A549 (cell line): ENCODE results near the gene TFDP2. TPM values are rescaled to one million over a fixed set of nuclear protein-coding genes. Genes with fewer than 3 reads are reported as not detected.

Source experiments
- ATAC-seq, 2 experiments: fragments of 200-7000 bp in 1 of 2; fragments of >200 bp in 1 of 2; cut with Nextera tagmentation in 1 of 2; cut with Tn5 transposase in 1 of 2; 3 replicates each; pipeline versions ENCODE4 v1.8.0 to v1.9.1; 2018 to 2020; ENCODE audit warnings: mild to moderate bottlenecking in 1 of 2, moderate library complexity in 1 of 2
- CTCF ChIA-PET: fragments of 300-600 bp; sonication (Branson Sonifier 250); formaldehyde crosslinking; extraction: SDS; loops from one replicate; lab custom pipeline; 2021; ENCODE audit warnings: antibody characterized with exemption, inconsistent platforms; lab: Yijun Ruan, JAX
- POLR2A ChIA-PET: fragments of 350-600 bp; formaldehyde crosslinking; extraction: SDS; loops from one replicate; lab custom pipeline; 2021; ENCODE audit warnings: antibody characterized with exemption, inconsistent platforms; lab: Yijun Ruan, JAX
- DNase-seq, 2 experiments: peaks; one replicate each; pipeline versions ENCODE4 v3.0.0 to v3.0.0-alpha.2; 2011 to 2016; ENCODE audit warnings: low read depth in 1 of 2, low spot score in 1 of 2
- FAIRE-seq: peaks from 2 replicates; lab custom pipeline; 2011; peaks lifted over from hg19 to GRCh38; lab: Jason Lieb, UNC
- H3K27ac ChIP-seq, 2 experiments: fragments of >200 bp; sonication (Bioruptor Twin); formaldehyde crosslinking; 3 replicates each; pipeline ENCODE4 v1.5.1; 2016 to 2017
- H3K4me1 ChIP-seq: fragments of >200 bp; sonication (Bioruptor Twin); formaldehyde crosslinking; 3 replicates; pipeline ENCODE4 v1.6.1; 2016
- H3K4me2 ChIP-seq: fragments of >200 bp; sonication (Bioruptor Twin); formaldehyde crosslinking; 3 replicates; pipeline ENCODE4 v1.6.1; 2016
- H3K4me3 ChIP-seq: fragments of >200 bp; sonication (Bioruptor Twin); formaldehyde crosslinking; 3 replicates; pipeline ENCODE4 v1.5.1; 2016
- H3K9me3 ChIP-seq: fragments of >200 bp; sonication (Bioruptor Twin); formaldehyde crosslinking; 3 replicates; pipeline ENCODE4 v1.6.1; 2016
- BHLHE40 ChIP-seq: IDR thresholded peaks from 2 replicates; pipeline ENCODE4 v1.6.1; 2012; ENCODE audit warnings: low read depth, low read length, inconsistent platforms
- CTCF ChIP-seq: fragments of >200 bp; sonication (Bioruptor Twin); formaldehyde crosslinking; IDR thresholded peaks from 3 replicates; pipeline ENCODE4 v1.5.1; 2016
- EHMT2 ChIP-seq: fragments of 200-600 bp; sonication (generic); IDR thresholded peaks from 2 replicates; pipeline ENCODE4 v1.6.1; 2016; ENCODE audit warnings: antibody characterized with exemption, low read depth, mild to moderate bottlenecking, moderate library complexity
- FOSB ChIP-seq: fragments of 250-450 bp; sonication (Bioruptor Pico); IDR thresholded peaks from 2 replicates; pipeline ENCODE4 v1.5.0; 2020; ENCODE audit warnings: mild to moderate bottlenecking, moderate library complexity
- FOSL2 ChIP-seq, 2 experiments: fragments of 450-650 bp in 1 of 2; fragments of >200 bp in 1 of 2; sonication (Bioruptor Twin) in 1 of 2; formaldehyde crosslinking; IDR thresholded peaks; 2 replicates each; pipeline versions ENCODE4 v1.5.0 to v1.6.1; 2016 to 2020; ENCODE audit warnings: mild to moderate bottlenecking in 1 of 2, moderate library complexity in 1 of 2
- HOXA7 ChIP-seq: fragments of 250-450 bp; sonication (Bioruptor Pico); IDR thresholded peaks from 2 replicates; pipeline ENCODE4 v1.5.0; 2020; ENCODE audit warnings: mild to moderate bottlenecking, moderate library complexity
- MAFK ChIP-seq: fragments of 450-650 bp; IDR thresholded peaks from 2 replicates; pipeline ENCODE4 v1.6.1; 2014; ENCODE audit not compliant: partially characterized antibody
- PHF8 ChIP-seq: fragments of 200-600 bp; sonication (generic); IDR thresholded peaks from 2 replicates; pipeline ENCODE4 v1.6.1; 2016; ENCODE audit warnings: low read depth, mild to moderate bottlenecking, antibody characterized with exemption, moderate library complexity, borderline replicate concordance
- POLR2A ChIP-seq: IDR thresholded peaks from 2 replicates; pipeline ENCODE4 v1.6.1; 2012; ENCODE audit warnings: mild to moderate bottlenecking, low read length
- TFCP2L1 ChIP-seq: fragments of 250-450 bp; sonication (Bioruptor Pico); IDR thresholded peaks from 2 replicates; pipeline ENCODE4 v1.5.0; 2021; ENCODE audit warnings: mild to moderate bottlenecking
- USF2 ChIP-seq: fragments of 450-650 bp; IDR thresholded peaks from 2 replicates; pipeline ENCODE4 v1.6.1; 2014; ENCODE audit warnings: antibody characterized with exemption
- ZC3H11A ChIP-seq: fragments of 450-650 bp; IDR thresholded peaks from 2 replicates; pipeline ENCODE4 v1.6.1; 2014; ENCODE audit warnings: antibody characterized with exemption, mild to moderate bottlenecking
- WGBS: methylation state at CpG from one replicate; pipeline ENCODE4 v1.1.6; 2017; ENCODE audit errors: missing lambda C conversion rate; 5-methylcytosine and 5-hydroxymethylcytosine counted together
- polyA plus RNA-seq, 4 experiments: library from polyadenylated mRNA; depleted of rRNA in 3 of 4; stranded (reverse); fragments of >200 nt; fragmentation: RNase III in 1 of 4; extraction: RNeasy Plus Mini Kit Qiagen cat#74134 plus additional on column Dnase treatment in 1 of 4; gene quantifications; 2 replicates in 3 of 4; 3 replicates in 1 of 4; pipeline ENCODE4 v1.2.3, GENCODE V29; 2011 to 2017
- TF ChIP-seq, protein P1 (sequence below): fragments of 250-450 bp; sonication (Bioruptor Pico); IDR thresholded peaks from 2 replicates; pipeline ENCODE4 v1.5.0; 2021; ENCODE audit warnings: mild to moderate bottlenecking, moderate library complexity, borderline replicate concordance
- TF ChIP-seq, protein P2 (sequence below): IDR thresholded peaks from 2 replicates; pipeline ENCODE4 v1.6.1; 2012

Gene TFDP2
- polyA plus RNA-seq, 2 of the 4 experiments (the other 2 are of a cell fraction), result 9.6 to 61.5 TPM

DNA sequence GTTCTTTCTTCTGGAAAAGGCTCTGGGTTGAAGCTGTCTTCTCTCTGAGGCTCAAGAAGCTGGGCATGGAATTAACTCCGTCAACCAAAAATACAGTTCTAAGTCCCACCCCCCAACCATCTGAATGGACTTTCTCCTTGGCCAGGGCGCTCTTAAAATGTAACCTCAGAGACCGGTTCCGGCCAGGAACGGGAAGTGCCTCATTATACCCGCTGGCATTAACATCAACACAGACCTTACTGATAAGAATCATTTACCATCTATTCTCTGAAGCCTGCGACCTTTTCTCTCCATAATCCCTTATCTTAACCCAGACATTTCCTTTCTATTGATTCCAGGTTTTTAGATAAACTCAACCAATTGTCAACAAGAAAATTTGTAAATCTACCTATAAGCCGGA is 208.3 kb downstream of the TFDP2 start:
- TF ChIP-seq USF2, result no peak
- no peak for TF ChIP-seq TFCP2L1 (CRISPR knock-in tag)
- no peak for TF ChIP-seq POLR2A
- TF ChIP-seq CTCF, result no peak
- Histone ChIP-seq H3K4me2 (no peak overlapping the region; the same call in 2 of the 3 replicates), H3K4me3 (no peak overlapping the region), H3K9me3 (no peaks in the 10 kb centered on the region), H3K27ac (no peak overlapping the region), H3K4me1 (peaks cover 13% of the 10 kb centered on the region)
- 88% methylated on average over 8 of the region's 8 CpGs for WGBS
- no peak for FAIRE-seq
- ChIA-PET POLR2A (no interaction called here), CTCF (interaction anchor here (1.4 kb wide), 1 partner anchor 14 kb away, joined by 3 read pairs; no protein-coding TSS in a partner anchor)
- no peak for ATAC-seq
- DNase-seq, result no peak

GRCh38 chr3:141940194-141940776 is 209.1 kb downstream of the TFDP2 start:
- H3K4me2 ChIP-seq, result peak overlapping the region; percentile 11; the same call in 2 of the 3 replicates
- WGBS, result 51% methylated on average over 11 of the region's 12 CpGs
- H3K4me1 ChIP-seq, result peaks cover 13% of the 10 kb centered on the region
- no peak overlapping the region for H3K4me3 ChIP-seq
- FAIRE-seq, result no peak
- peak; percentile 30 for TF ChIP-seq MAFK
- no peak for TF ChIP-seq PHF8
- TF ChIP-seq FOSL2 (IDR thresholded peaks at IDR 0.05), result no peak
- peak; percentile 30; the same call in 1 of the 2 replicates for TF ChIP-seq FOSL2 (CRISPR knock-in tag; IDR thresholded peaks at IDR 0.05)
- ATAC-seq, result peak; percentile 74 to 80
- ChIA-PET CTCF (interaction anchor here (1.4 kb wide), 1 partner anchor 15 kb away, joined by 3 read pairs; no protein-coding TSS in a partner anchor), POLR2A (no interaction called here)
- peak overlapping the region in 1 of 2 experiments; percentile 27; a peak in 2 of 6 replicates for H3K27ac ChIP-seq
- peak; percentile 47 to 48 for DNase-seq
- no peaks in the 10 kb centered on the region for H3K9me3 ChIP-seq

- FAIRE-seq, result no peak
- WGBS, result 70% methylated on average over 4 of the region's 4 CpGs
- 0 out of 6 replicates have a peak, but pooled peaks have one; percentile 10 to 15 for ATAC-seq
- ChIA-PET CTCF (interaction anchor here (0.9 to 1.4 kb wide), 2 partner anchors 8 to 15 kb away, joined by 3 read pairs; no protein-coding TSS in a partner anchor), POLR2A (no interaction called here)
- Histone ChIP-seq H3K4me1 (peaks cover 13% of the 10 kb centered on the region), H3K27ac (peak overlapping the region in 1 of 2 experiments; percentile 27; a peak in 3 of 6 replicates), H3K4me3 (no peak overlapping the region), H3K4me2 (peak overlapping the region; percentile 11; the same call in 2 of the 3 replicates)
- no peak for DNase-seq
- TF ChIP-seq ZC3H11A (no peak), HOXA7 (CRISPR knock-in tag) (no peak)
- TF ChIP-seq, all 56 proteins: peak for 0
- no peaks in the 10 kb centered on the region for H3K9me3 ChIP-seq
Observed at GRCh38 chr3:141939759-141940158, 209.6 kb downstream of the TFDP2 start.

- Histone ChIP-seq H3K4me3 (no peak overlapping the region), H3K4me1 (peaks cover 13% of the 10 kb centered on the region), H3K27ac (no peak overlapping the region), H3K9me3 (no peaks in the 10 kb centered on the region), H3K4me2 (no peak overlapping the region)
- ChIA-PET CTCF (interaction anchor here (0.7 to 0.8 kb wide), 2 partner anchors 32 to 342 kb away, joined by 3 read pairs; no protein-coding TSS in a partner anchor), POLR2A (no interaction called here)
- DNase-seq (no peak), FAIRE-seq (no peak), ATAC-seq (no peak)
- 90% methylated on average over 20 of the region's 20 CpGs for WGBS
- TF ChIP-seq, protein P1, sequence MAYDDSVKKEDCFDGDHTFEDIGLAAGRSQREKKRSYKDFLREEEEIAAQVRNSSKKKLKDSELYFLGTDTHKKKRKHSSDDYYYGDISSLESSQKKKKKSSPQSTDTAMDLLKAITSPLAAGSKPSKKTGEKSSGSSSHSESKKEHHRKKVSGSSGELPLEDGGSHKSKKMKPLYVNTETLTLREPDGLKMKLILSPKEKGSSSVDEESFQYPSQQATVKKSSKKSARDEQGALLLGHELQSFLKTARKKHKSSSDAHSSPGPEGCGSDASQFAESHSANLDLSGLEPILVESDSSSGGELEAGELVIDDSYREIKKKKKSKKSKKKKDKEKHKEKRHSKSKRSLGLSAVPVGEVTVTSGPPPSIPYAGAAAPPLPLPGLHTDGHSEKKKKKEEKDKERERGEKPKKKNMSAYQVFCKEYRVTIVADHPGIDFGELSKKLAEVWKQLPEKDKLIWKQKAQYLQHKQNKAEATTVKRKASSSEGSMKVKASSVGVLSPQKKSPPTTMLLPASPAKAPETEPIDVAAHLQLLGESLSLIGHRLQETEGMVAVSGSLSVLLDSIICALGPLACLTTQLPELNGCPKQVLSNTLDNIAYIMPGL, result no peak
- TF ChIP-seq PHF8 (no peak), CTCF (no peak), BHLHE40 (no peak), EHMT2 (no peak), FOSB (CRISPR knock-in tag) (no peak)
- TF ChIP-seq, protein P2, sequence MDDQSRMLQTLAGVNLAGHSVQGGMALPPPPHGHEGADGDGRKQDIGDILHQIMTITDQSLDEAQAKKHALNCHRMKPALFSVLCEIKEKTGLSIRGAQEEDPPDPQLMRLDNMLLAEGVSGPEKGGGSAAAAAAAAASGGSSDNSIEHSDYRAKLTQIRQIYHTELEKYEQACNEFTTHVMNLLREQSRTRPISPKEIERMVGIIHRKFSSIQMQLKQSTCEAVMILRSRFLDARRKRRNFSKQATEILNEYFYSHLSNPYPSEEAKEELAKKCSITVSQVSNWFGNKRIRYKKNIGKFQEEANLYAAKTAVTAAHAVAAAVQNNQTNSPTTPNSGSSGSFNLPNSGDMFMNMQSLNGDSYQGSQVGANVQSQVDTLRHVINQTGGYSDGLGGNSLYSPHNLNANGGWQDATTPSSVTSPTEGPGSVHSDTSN, result no peak
Observed at GRCh38 chr3:141938011-141938500, 211.3 kb downstream of the TFDP2 start.
